ENCODE data around the gene SCN8A. TPM values are rescaled to one million over a fixed set of nuclear protein-coding genes. Genes with fewer than 3 reads are reported as not detected.

Gene SCN8A
- polyA plus RNA-seq, 2 of the 4 experiments (the other 2 are of a cell fraction) = 1.8 to 4.8 TPM

DNA sequence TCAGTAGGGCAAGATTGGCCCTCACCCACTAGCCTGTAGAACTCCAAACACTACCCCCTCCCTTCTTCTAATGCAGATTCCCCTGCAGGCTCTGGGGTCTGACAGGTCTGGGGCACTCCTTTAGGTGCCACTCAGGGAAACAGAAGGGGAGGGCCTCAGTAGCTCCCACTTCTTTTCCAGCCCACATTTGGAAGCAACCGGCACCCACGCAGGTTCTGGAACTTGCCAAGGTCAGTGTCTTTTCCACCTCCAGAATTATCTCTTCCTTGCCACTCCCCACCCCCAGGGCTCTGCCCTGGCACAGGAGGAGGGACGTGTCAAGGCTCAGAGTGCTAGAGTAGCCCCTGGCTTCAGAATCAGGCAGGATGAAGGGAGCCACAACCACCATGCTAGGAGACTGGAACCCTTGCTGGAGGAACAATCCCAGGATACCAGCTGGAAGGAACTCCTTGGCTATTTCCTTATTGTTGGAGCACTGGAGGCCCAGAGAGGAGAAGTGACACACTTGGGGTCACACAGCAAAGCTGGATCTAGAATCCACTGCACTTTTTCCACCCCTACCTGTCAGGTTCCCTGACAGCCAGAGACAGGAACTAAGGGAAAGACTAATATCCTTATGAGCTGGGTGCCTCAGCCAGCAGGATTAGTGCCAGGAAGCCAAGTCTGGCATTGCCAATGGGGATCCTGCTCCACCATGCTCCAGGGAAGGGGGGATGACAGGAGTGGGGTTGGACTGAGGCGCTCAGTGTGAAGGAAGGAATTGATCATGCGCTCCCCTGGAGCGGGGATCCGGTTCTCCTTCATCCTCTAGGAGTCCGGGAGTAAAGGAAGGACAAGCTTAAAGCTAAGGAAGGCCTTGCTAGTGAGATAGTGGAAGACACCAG is 259.3 kb downstream of the SCN8A start:
- no peak for TF ChIP-seq EHF (CRISPR knock-in tag; IDR thresholded peaks at IDR 0.05)
- TF ChIP-seq HDAC2 (IDR thresholded peaks at IDR 0.05) = no peak
- no peak for TF ChIP-seq NR3C1 (IDR thresholded peaks at IDR 0.05)
- TF ChIP-seq, protein P1, sequence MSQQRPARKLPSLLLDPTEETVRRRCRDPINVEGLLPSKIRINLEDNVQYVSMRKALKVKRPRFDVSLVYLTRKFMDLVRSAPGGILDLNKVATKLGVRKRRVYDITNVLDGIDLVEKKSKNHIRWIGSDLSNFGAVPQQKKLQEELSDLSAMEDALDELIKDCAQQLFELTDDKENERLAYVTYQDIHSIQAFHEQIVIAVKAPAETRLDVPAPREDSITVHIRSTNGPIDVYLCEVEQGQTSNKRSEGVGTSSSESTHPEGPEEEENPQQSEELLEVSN (IDR thresholded peaks at IDR 0.05; ENCODE audit: borderline replicate concordance, low read depth) = no peak
- TF ChIP-seq FOSL2 (IDR thresholded peaks at IDR 0.05) = no peak
- no peak for TF ChIP-seq FOSL2 (CRISPR knock-in tag; IDR thresholded peaks at IDR 0.05)
- TF ChIP-seq ESRRA (IDR thresholded peaks at IDR 0.05; ENCODE audit: borderline replicate concordance, low read length) = no peak
- peaks cover 5% of the 10 kb centered on the region; the same call in 1 of the 3 replicates for H3K4me1 ChIP-seq
- H3K4me2 ChIP-seq = no peak overlapping the region
- no peak overlapping the region for H3K27ac ChIP-seq
- DNase-seq (ENCODE audit: low read depth in 1 of 2, low spot score in 1 of 2) = no peak
- H3K4me3 ChIP-seq = no peak overlapping the region
- CTCF ChIA-PET = interaction anchor here (0.8 to 2.4 kb wide), 7 partner anchors 12 to 43 kb away, joined by 3 to 14 read pairs (median 7); no protein-coding TSS in a partner anchor
- POLR2A ChIA-PET = interaction anchor here (1.5 kb wide), 1 partner anchor 30 kb away, joined by 3 read pairs; no protein-coding TSS in a partner anchor
- ATAC-seq = no peak
- WGBS (ENCODE audit: missing lambda C conversion rate) = 92% methylated on average over 8 of the region's 8 CpGs
- no peaks in the 10 kb centered on the region for H3K9me3 ChIP-seq
- no peak for FAIRE-seq

DNA sequence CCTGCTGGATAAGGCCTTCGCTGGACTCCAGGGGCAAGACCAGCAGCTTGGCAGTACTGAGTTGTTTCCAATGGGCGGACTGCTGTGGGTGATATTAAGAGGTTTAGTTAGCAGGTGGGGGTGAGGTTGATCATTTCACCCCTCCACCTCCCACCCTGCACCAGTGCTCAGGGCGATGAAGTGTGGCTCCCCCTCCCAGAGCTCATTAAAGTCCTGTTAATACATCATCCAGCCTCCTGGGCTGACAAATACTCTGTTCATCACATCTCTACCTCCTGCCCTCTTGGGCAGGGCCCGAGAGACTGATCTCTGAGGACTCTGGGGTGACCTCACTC is 259.9 kb downstream of the SCN8A start:
- FAIRE-seq = no peak
- H3K4me1 ChIP-seq = peaks cover 5% of the 10 kb centered on the region; the same call in 1 of the 3 replicates
- H3K4me2 ChIP-seq = no peak overlapping the region
- CTCF ChIA-PET = interaction anchor here (0.7 to 2.4 kb wide), 7 partner anchors 11 to 510 kb away, joined by 3 to 14 read pairs (median 7); no protein-coding TSS in a partner anchor
- H3K9me3 ChIP-seq = no peaks in the 10 kb centered on the region
- no peak for TF ChIP-seq POLR2AphosphoS2 (conservative IDR thresholded peaks at IDR 0.05; ENCODE audit: low read length)
- no peak for TF ChIP-seq BHLHE40 (IDR thresholded peaks at IDR 0.05; ENCODE audit: low read depth, low read length)
- TF ChIP-seq POLR2A (IDR thresholded peaks at IDR 0.05; ENCODE audit: low read length) = no peak
- no peak for TF ChIP-seq GATA3 (IDR thresholded peaks at IDR 0.05; ENCODE audit: borderline replicate concordance)
- no peak for TF ChIP-seq CBX2 (IDR thresholded peaks at IDR 0.05; ENCODE audit: borderline replicate concordance, low read depth)
- TF ChIP-seq NFE2L2 (conservative IDR thresholded peaks at IDR 0.05; ENCODE audit: low read length) = no peak
- no peak for TF ChIP-seq ZFP36 (IDR thresholded peaks at IDR 0.05; ENCODE audit: borderline replicate concordance, partially characterized antibody)
- TF ChIP-seq CHD4 (IDR thresholded peaks at IDR 0.05; ENCODE audit: borderline replicate concordance) = no peak
- TF ChIP-seq EHMT2 (IDR thresholded peaks at IDR 0.05; ENCODE audit: low read depth) = no peak
- no peak for TF ChIP-seq SREBF2 (IDR thresholded peaks at IDR 0.05)
- TF ChIP-seq TFCP2L1 (CRISPR knock-in tag; IDR thresholded peaks at IDR 0.05) = no peak
- no peak for TF ChIP-seq FOXS1 (CRISPR knock-in tag; IDR thresholded peaks at IDR 0.05)
- TF ChIP-seq MAFK (IDR thresholded peaks at IDR 0.05; ENCODE audit: partially characterized antibody) = no peak
- TF ChIP-seq RARB (CRISPR knock-in tag; IDR thresholded peaks at IDR 0.05) = no peak
- TF ChIP-seq HOXA7 (CRISPR knock-in tag; IDR thresholded peaks at IDR 0.05) = no peak
- TF ChIP-seq ZNF302 (CRISPR knock-in tag; IDR thresholded peaks at IDR 0.05) = no peak
- TF ChIP-seq, protein P2, sequence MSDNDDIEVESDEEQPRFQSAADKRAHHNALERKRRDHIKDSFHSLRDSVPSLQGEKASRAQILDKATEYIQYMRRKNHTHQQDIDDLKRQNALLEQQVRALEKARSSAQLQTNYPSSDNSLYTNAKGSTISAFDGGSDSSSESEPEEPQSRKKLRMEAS (IDR thresholded peaks at IDR 0.05) = no peak
- TF ChIP-seq NR3C1 (IDR thresholded peaks at IDR 0.05) = no peak
- no peak for TF ChIP-seq FOSL2 (IDR thresholded peaks at IDR 0.05)
- TF ChIP-seq FOSL2 (CRISPR knock-in tag; IDR thresholded peaks at IDR 0.05) = no peak
- TF ChIP-seq PHF8 (IDR thresholded peaks at IDR 0.05; ENCODE audit: borderline replicate concordance, low read depth) = no peak
- 82% methylated on average over 3 of the region's 4 CpGs for WGBS (ENCODE audit: missing lambda C conversion rate)
- H3K4me3 ChIP-seq = no peak overlapping the region
- no peak overlapping the region for H3K27ac ChIP-seq
- no peak for DNase-seq (ENCODE audit: low read depth in 1 of 2, low spot score in 1 of 2)
- POLR2A ChIA-PET = interaction anchor here (1.5 kb wide), 1 partner anchor 30 kb away, joined by 3 read pairs; no protein-coding TSS in a partner anchor
- no peak for ATAC-seq

Data from A549 (cell line).